GM12892 (cell line): ENCODE results near the gene SLCO1A2.
"Not testable (repeated sequence)": the region's sequence is repeated elsewhere in the genome, so short reads cannot be mapped to it uniquely, and the experiment has no call there.

Experiments
- POLR2A ChIP-seq: IDR thresholded peaks from 2 replicates; pipeline ENCODE4 v1.6.1; 2011; ENCODE audit warnings: low read depth, low read length, control low read depth
- POLR2AphosphoS5 ChIP-seq: IDR thresholded peaks from 2 replicates; pipeline ENCODE4 v1.6.1; 2011; ENCODE audit warnings: low read depth, low read length, control low read depth
- TAF1 ChIP-seq: IDR thresholded peaks from 2 replicates; pipeline ENCODE4 v1.6.1; 2011; ENCODE audit warnings: low read depth, mild to moderate bottlenecking, control low read depth, low read length, borderline replicate concordance

- not testable (repeated sequence) for TF ChIP-seq POLR2AphosphoS5, TAF1, POLR2A
Measured at GRCh38 chr12:21381320-21381719, 46.6 kb upstream of the SLCO1A2 start.
